H9 (cell line): Measurements from ENCODE around the gene PEMT. TPM values are rescaled to one million over a fixed set of nuclear protein-coding genes. Genes with fewer than 3 reads are reported as not detected.

Experiments
- DNase-seq: peaks from one replicate; pipeline ENCODE4 v3.0.0-alpha.2; 2017
- H2AFZ ChIP-seq: one replicate; pipeline ENCODE4 v1.6.1; 2013; ENCODE audit warnings: mild to moderate bottlenecking, low read length, control low read depth, moderate library complexity
- H2AK5ac ChIP-seq: 2 replicates; pipeline ENCODE4 v1.6.1; 2013; ENCODE audit warnings: low read length, control low read depth, mixed read lengths; ENCODE audit not compliant: insufficient read length
- H2BK120ac ChIP-seq: one replicate; pipeline ENCODE4 v1.6.1; 2013; ENCODE audit warnings: low read depth, mild to moderate bottlenecking, low read length, control low read depth, inconsistent platforms; ENCODE audit not compliant: poor library complexity, severe bottlenecking
- H2BK12ac ChIP-seq: 2 replicates; pipeline ENCODE4 v1.6.1; 2013; ENCODE audit warnings: low read length, control low read depth, mixed read lengths, low read depth; ENCODE audit not compliant: insufficient read length
- H2BK15ac ChIP-seq: 2 replicates; pipeline ENCODE4 v1.6.1; 2013; ENCODE audit warnings: low read depth, low read length, control low read depth
- H2BK20ac ChIP-seq: one replicate; pipeline ENCODE4 v1.6.1; 2013; ENCODE audit warnings: low read depth, mild to moderate bottlenecking, low read length, control low read depth, inconsistent platforms; ENCODE audit not compliant: poor library complexity, severe bottlenecking
- H2BK5ac ChIP-seq: 2 replicates; pipeline ENCODE4 v1.6.1; 2013; ENCODE audit warnings: low read length, control low read depth, mixed read lengths; ENCODE audit not compliant: insufficient read length
- H3K14ac ChIP-seq: 2 replicates; pipeline ENCODE4 v1.6.1; 2013; ENCODE audit warnings: low read length, control low read depth; ENCODE audit not compliant: insufficient read depth
- H3K18ac ChIP-seq: 2 replicates; pipeline ENCODE4 v1.6.1; 2013; ENCODE audit warnings: low read depth, mild to moderate bottlenecking, mixed read lengths, low read length, control low read depth; ENCODE audit not compliant: insufficient read length
- H3K23ac ChIP-seq: 2 replicates; pipeline ENCODE4 v1.6.1; 2013; ENCODE audit warnings: low read length, control low read depth, mixed read lengths, low read depth; ENCODE audit not compliant: insufficient read length
- H3K23me2 ChIP-seq: 2 replicates; pipeline ENCODE4 v1.6.1; 2013; ENCODE audit warnings: low read depth, mild to moderate bottlenecking, mixed read lengths, low read length, control low read depth; ENCODE audit not compliant: insufficient read length, poor library complexity, severe bottlenecking
- H3K27ac ChIP-seq: 2 replicates; pipeline ENCODE4 v1.5.1; 2013; ENCODE audit warnings: low read length, control low read depth, mixed read lengths, low read depth; ENCODE audit not compliant: insufficient read length
- H3K27me3 ChIP-seq: 2 replicates; pipeline ENCODE4 v1.6.1; 2013; ENCODE audit warnings: low read length, control low read depth, inconsistent platforms; ENCODE audit not compliant: insufficient read depth
- H3K4ac ChIP-seq: 2 replicates; pipeline ENCODE4 v1.6.1; 2013; ENCODE audit warnings: low read depth, mild to moderate bottlenecking, control low read depth, inconsistent platforms, low read length, moderate library complexity
- H3K4me1 ChIP-seq: 2 replicates; pipeline ENCODE4 v1.6.1; 2013; ENCODE audit warnings: low read length, control low read depth, inconsistent platforms; ENCODE audit not compliant: insufficient read depth
- H3K4me2 ChIP-seq: 2 replicates; pipeline ENCODE4 v1.6.1; 2013; ENCODE audit warnings: low read length, control low read depth, mixed read lengths; ENCODE audit not compliant: insufficient read length, insufficient read depth
- H3K56ac ChIP-seq: 2 replicates; pipeline ENCODE4 v1.6.1; 2013; ENCODE audit warnings: low read depth, mild to moderate bottlenecking, mixed read lengths, low read length, control low read depth; ENCODE audit not compliant: insufficient read length
- H3K79me1 ChIP-seq: 2 replicates; pipeline ENCODE4 v1.6.1; 2013; ENCODE audit warnings: low read depth, mild to moderate bottlenecking, moderate library complexity, low read length, control low read depth, inconsistent platforms; ENCODE audit not compliant: insufficient read depth, poor library complexity, severe bottlenecking
- H3K79me2 ChIP-seq: 2 replicates; pipeline ENCODE4 v1.6.1; 2013; ENCODE audit warnings: low read length, control low read depth, inconsistent platforms; ENCODE audit not compliant: insufficient read depth
- H3K9ac ChIP-seq: 2 replicates; pipeline ENCODE4 v1.6.1; 2013; ENCODE audit warnings: low read length, control low read depth, mixed read lengths; ENCODE audit not compliant: insufficient read length; ENCODE audit errors: extremely low read depth
- H3K9me3 ChIP-seq: one replicate; pipeline ENCODE4 v1.6.1; 2013; ENCODE audit warnings: low read depth, low read length, inconsistent platforms; ENCODE audit not compliant: control insufficient read depth
- H3T11ph ChIP-seq: one replicate; pipeline ENCODE4 v1.6.1; 2013; ENCODE audit warnings: mild to moderate bottlenecking, low read length, control low read depth, inconsistent platforms
- H4K20me1 ChIP-seq: one replicate; pipeline ENCODE4 v1.6.1; 2013; ENCODE audit not compliant: control insufficient read depth, insufficient read length, insufficient read depth
- H4K5ac ChIP-seq: 2 replicates; pipeline ENCODE4 v1.6.1; 2013; ENCODE audit warnings: low read depth, mild to moderate bottlenecking, mixed read lengths, low read length, control low read depth; ENCODE audit not compliant: insufficient read length
- H4K8ac ChIP-seq: replicated peaks from 2 replicates; pipeline ENCODE4 v1.6.1; 2013; ENCODE audit warnings: low read length, control low read depth, mixed read lengths, low read depth; ENCODE audit not compliant: insufficient read length
- H4K91ac ChIP-seq: 2 replicates; pipeline ENCODE4 v1.6.1; 2013; ENCODE audit warnings: low read depth, mild to moderate bottlenecking, moderate library complexity, mixed read lengths, low read length, control low read depth; ENCODE audit not compliant: insufficient read length
- H3K27ac Mint-ChIP-seq, 3 experiments: 2 replicates in 2 of 3; 3 replicates in 1 of 3; pipeline ENCODE4 v1.8.0; 2020 to 2021; ENCODE audit warnings: mixed read lengths in 3 of 3, mild to moderate bottlenecking in 1 of 3, moderate library complexity in 1 of 3
- H3K27me3 Mint-ChIP-seq: 2 replicates; pipeline ENCODE4 v1.8.0; 2021; ENCODE audit warnings: low read depth, mild to moderate bottlenecking, moderate library complexity, mixed read lengths
- H3K36me3 Mint-ChIP-seq, 3 experiments: 2 replicates in 2 of 3; 3 replicates in 1 of 3; pipeline ENCODE4 v1.8.0; 2020 to 2021; ENCODE audit warnings: low read depth in 3 of 3, mixed read lengths in 3 of 3; ENCODE audit not compliant: insufficient read depth in 1 of 3
- H3K4me1 Mint-ChIP-seq, 2 experiments: 2 replicates each; pipeline ENCODE4 v1.8.0; 2020; ENCODE audit warnings: mixed read lengths in 2 of 2
- H3K4me3 Mint-ChIP-seq, 2 experiments: 2 replicates in 1 of 2; 3 replicates in 1 of 2; pipeline ENCODE4 v1.8.0; 2020 to 2021; ENCODE audit warnings: mild to moderate bottlenecking in 2 of 2, mixed read lengths in 2 of 2, moderate library complexity in 1 of 2
- H3K9me3 Mint-ChIP-seq, 2 experiments: 2 replicates in 1 of 2; 3 replicates in 1 of 2; pipeline ENCODE4 v1.8.0; 2020; ENCODE audit warnings: mild to moderate bottlenecking in 2 of 2, mixed read lengths in 2 of 2, moderate library complexity in 1 of 2
- CTCF ChIP-seq: fragments of 200-600 bp; sonication (generic); conservative IDR thresholded peaks from 3 replicates; pipeline ENCODE4 v1.8.0; 2021; ENCODE audit warnings: antibody characterized with exemption, mild to moderate bottlenecking
- WGBS: extraction: QIAGEN DNeasy Blood & Tissue Kit; methylation state at CpG from one replicate; pipeline ENCODE4 v1.1.7; 2013; ENCODE audit warnings: missing lambda C conversion rate, low lambda C conversion rate, mixed read lengths; ENCODE audit not compliant: insufficient read length; ENCODE audit errors: extremely low coverage; 5-methylcytosine and 5-hydroxymethylcytosine counted together
- total RNA-seq: library from RNA; stranded (reverse); gene quantifications from 2 replicates; pipeline ENCODE4 v1.2.1, GENCODE V29; 2021

PEMT gene
- total RNA-seq, 1 experiment from 2014 or later = 63.2 TPM

GRCh38 chr17:17598003-17598402 is 6.5 kb upstream of the PEMT start:
- H4K91ac ChIP-seq = no peak overlapping the region
- no peaks in the 10 kb centered on the region for H3K4me1 ChIP-seq
- no peak overlapping the region for H4K5ac ChIP-seq
- H3K27me3 ChIP-seq = no peaks in the 10 kb centered on the region
- H3K18ac ChIP-seq = no peak overlapping the region
- H3K4me1 Mint-ChIP-seq = peaks cover 16 to 21% of the 10 kb centered on the region in 2 experiments
- H3K4me3 Mint-ChIP-seq = no peak overlapping the region
- H2BK12ac ChIP-seq = no peak overlapping the region
- no peaks in the 10 kb centered on the region for H3K27me3 Mint-ChIP-seq
- H3K27ac Mint-ChIP-seq = peak overlapping the region in 1 of 3 experiments; percentile 66; a peak in 2 of 7 replicates
- H3K9me3 Mint-ChIP-seq = no peaks in the 10 kb centered on the region
- H4K20me1 ChIP-seq = no peaks in the 10 kb centered on the region
- no peak overlapping the region for H2AK5ac ChIP-seq
- H3K9ac ChIP-seq = no peak overlapping the region
- no peak for DNase-seq
- no peaks in the 10 kb centered on the region for H3K23me2 ChIP-seq
- no peak overlapping the region for H2BK120ac ChIP-seq
- H3K4ac ChIP-seq = no peak overlapping the region
- H3K4me2 ChIP-seq = no peak overlapping the region
- no peaks in the 10 kb centered on the region for H3K9me3 ChIP-seq
- no peaks in the 10 kb centered on the region for H3K79me2 ChIP-seq
- H2BK5ac ChIP-seq = no peak overlapping the region
- H3K36me3 Mint-ChIP-seq = no peaks in the 10 kb centered on the region
- H3K14ac ChIP-seq = no peak overlapping the region
- H2BK20ac ChIP-seq = no peak overlapping the region
- no peak overlapping the region for H3T11ph ChIP-seq
- no peak overlapping the region for H3K27ac ChIP-seq
- no peak overlapping the region for H2BK15ac ChIP-seq
- H3K23ac ChIP-seq = no peak overlapping the region
- no peak overlapping the region for H4K8ac ChIP-seq
- H3K56ac ChIP-seq = no peak overlapping the region
- no peak for TF ChIP-seq CTCF
- H2AFZ ChIP-seq = no peak overlapping the region
- no CpG with 5 or more reads among the region's 2 CpGs for WGBS
- H3K79me1 ChIP-seq = no peaks in the 10 kb centered on the region
